Smooth muscle cell (in vitro differentiated cells): ENCODE results near the gene OSBP. TPM values are rescaled to one million over a fixed set of nuclear protein-coding genes. Genes with fewer than 3 reads are reported as not detected.

Experiments
- DNase-seq: peaks from one replicate; lab custom pipeline; 2025; ENCODE audit not compliant: unreplicated experiment; lab: John Stamatoyannopoulos, UW
- H2AFZ ChIP-seq: fragments of 200-600 bp; sonication (generic); 2 replicates; pipeline ENCODE4 v1.6.0; 2016; ENCODE audit warnings: antibody characterized with exemption, low read depth, mild to moderate bottlenecking
- H3F3A ChIP-seq: fragments of 200-600 bp; sonication (generic); 2 replicates; pipeline ENCODE4 v1.6.0; 2017; ENCODE audit warnings: antibody characterized with exemption, low read depth
- H3K27ac ChIP-seq: fragments of 200-600 bp; sonication (generic); 2 replicates; pipeline ENCODE4 v1.5.1; 2016; ENCODE audit warnings: low read depth, mild to moderate bottlenecking
- H3K27me3 ChIP-seq: fragments of 200-600 bp; sonication (generic); 2 replicates; pipeline ENCODE4 v1.6.1; 2016; ENCODE audit warnings: low read depth, mild to moderate bottlenecking
- H3K36me3 ChIP-seq: fragments of 200-600 bp; sonication (generic); 2 replicates; pipeline ENCODE4 v1.5.1; 2016; ENCODE audit warnings: low read depth
- H3K4me1 ChIP-seq: fragments of 200-600 bp; sonication (generic); 2 replicates; pipeline ENCODE4 v1.5.1; 2016; ENCODE audit warnings: low read depth
- H3K4me2 ChIP-seq: fragments of 200-600 bp; sonication (generic); 2 replicates; pipeline ENCODE4 v1.6.0; 2016; ENCODE audit warnings: mild to moderate bottlenecking
- H3K4me3 ChIP-seq: fragments of 200-600 bp; sonication (generic); 2 replicates; pipeline ENCODE4 v1.5.1; 2016; ENCODE audit warnings: mild to moderate bottlenecking
- H3K79me2 ChIP-seq: fragments of 200-600 bp; sonication (generic); 2 replicates; pipeline ENCODE4 v1.6.0; 2016; ENCODE audit warnings: low read depth, mild to moderate bottlenecking
- H3K9ac ChIP-seq: fragments of 200-600 bp; sonication (generic); 2 replicates; pipeline ENCODE4 v1.6.0; 2016; ENCODE audit warnings: low read depth
- H3K9me3 ChIP-seq: fragments of 200-600 bp; sonication (generic); replicated peaks from 2 replicates; pipeline ENCODE4 v1.5.1; 2016; ENCODE audit warnings: low read depth
- H4K20me1 ChIP-seq: fragments of 200-600 bp; sonication (generic); 2 replicates; pipeline ENCODE4 v1.6.0; 2016; ENCODE audit warnings: low read depth
- CTCF ChIP-seq: fragments of 200-600 bp; sonication (generic); IDR thresholded peaks from 2 replicates; pipeline ENCODE4 v1.5.1; 2017; ENCODE audit warnings: borderline replicate concordance, mild to moderate bottlenecking, antibody characterized with exemption; ENCODE audit not compliant: insufficient read depth, poor library complexity, severe bottlenecking
- WGBS: methylation state at CpG from one replicate; pipeline ENCODE4 v1.1.7; 2016; ENCODE audit warnings: low lambda C conversion rate; 5-methylcytosine and 5-hydroxymethylcytosine counted together
- polyA plus RNA-seq: library from polyadenylated mRNA; unstranded; fragments of >200 nt; fragmentation: Nextera tagmentation; extraction: Ambion mirVana; gene quantifications from 2 replicates; pipeline ENCODE4 v1.2.1, GENCODE V29; 2016
- total RNA-seq: library from RNA; depleted of rRNA; stranded (reverse); fragments of >200 nt; gene quantifications from 2 replicates; pipeline ENCODE4 v1.2.3, GENCODE V29; 2014

The OSBP gene
- total and polyA plus RNA-seq, 2 experiments from 2014 or later, result 35.9 to 40.0 TPM

DNA sequence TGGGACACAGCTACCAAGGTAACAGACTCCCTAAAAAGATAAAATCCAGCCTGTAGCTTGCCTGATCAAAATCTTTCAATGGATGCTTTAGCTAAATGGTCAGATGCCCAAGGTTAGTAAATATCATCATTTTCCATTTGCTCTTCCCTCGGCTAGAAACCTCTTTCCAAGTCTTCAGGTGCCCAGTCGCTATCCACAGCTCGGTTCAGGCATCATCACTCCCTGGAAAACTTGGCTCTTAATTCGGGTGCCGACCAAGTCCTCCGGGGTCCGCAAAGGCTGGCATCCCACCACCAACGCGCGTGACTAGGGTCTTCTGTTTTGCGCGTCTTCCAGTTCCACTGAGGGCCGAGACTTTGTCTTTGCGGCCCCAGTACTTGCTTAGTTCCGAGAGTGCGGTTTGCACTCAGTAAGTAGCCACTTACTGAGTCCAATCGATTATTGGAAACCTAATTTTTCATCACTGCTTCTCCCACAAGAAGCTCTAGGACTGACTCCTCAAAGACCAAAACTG is 59.9 kb downstream of the OSBP start:
- no peaks in the 10 kb centered on the region for H3K27me3 ChIP-seq
- WGBS, result 6% methylated on average over 17 of the region's 17 CpGs
- H3K9ac ChIP-seq, result peak overlapping the region; percentile 43
- peak overlapping the region; percentile 56 for H3K4me3 ChIP-seq
- H3K4me1 ChIP-seq, result peaks cover 13% of the 10 kb centered on the region
- H4K20me1 ChIP-seq, result no peaks in the 10 kb centered on the region
- TF ChIP-seq CTCF, result no peak
- no peaks in the 10 kb centered on the region for H3K9me3 ChIP-seq
- no peaks in the 10 kb centered on the region for H3K79me2 ChIP-seq
- peaks cover 39% of the 10 kb centered on the region for H3F3A ChIP-seq
- peak overlapping the region; percentile 82 for H3K4me2 ChIP-seq
- peak overlapping the region; percentile 51 for H3K27ac ChIP-seq
- H2AFZ ChIP-seq, result peak overlapping the region; percentile 85
- no peaks in the 10 kb centered on the region for H3K36me3 ChIP-seq
- DNase-seq, result no peak

DNA sequence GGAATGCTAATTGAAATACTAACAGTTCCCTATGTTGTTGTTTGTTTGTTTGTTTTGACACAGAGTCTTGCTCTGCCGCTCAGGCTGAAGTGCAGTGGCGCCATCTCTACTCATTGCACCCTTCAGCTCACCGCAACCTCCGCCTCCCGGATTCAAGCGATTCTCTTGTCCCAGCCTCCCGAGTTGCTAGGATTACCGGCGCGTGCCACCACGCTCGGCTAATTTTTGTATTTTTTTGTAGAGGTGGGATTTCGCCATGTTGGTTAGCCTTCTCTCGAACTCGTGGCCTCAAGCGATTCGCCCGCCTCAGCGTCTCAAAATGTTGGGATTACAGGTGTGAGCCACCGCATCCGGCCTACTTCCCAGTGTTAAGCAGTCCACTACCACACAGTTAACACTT is 62.3 kb downstream of the OSBP start:
- Histone ChIP-seq H2AFZ (no peak overlapping the region), H3K9ac (no peak overlapping the region), H3K4me2 (no peak overlapping the region), H3K27me3 (no peaks in the 10 kb centered on the region), H3K4me3 (no peak overlapping the region), H3K27ac (no peak overlapping the region), H3F3A (peaks cover 28% of the 10 kb centered on the region), H3K79me2 (no peaks in the 10 kb centered on the region), H3K4me1 (peaks cover 23% of the 10 kb centered on the region), H3K36me3 (no peaks in the 10 kb centered on the region), H3K9me3 (no peaks in the 10 kb centered on the region), H4K20me1 (no peaks in the 10 kb centered on the region)
- DNase-seq, result no peak
- 95% methylated on average over 21 of the region's 21 CpGs for WGBS
- no peak for TF ChIP-seq CTCF

DNA sequence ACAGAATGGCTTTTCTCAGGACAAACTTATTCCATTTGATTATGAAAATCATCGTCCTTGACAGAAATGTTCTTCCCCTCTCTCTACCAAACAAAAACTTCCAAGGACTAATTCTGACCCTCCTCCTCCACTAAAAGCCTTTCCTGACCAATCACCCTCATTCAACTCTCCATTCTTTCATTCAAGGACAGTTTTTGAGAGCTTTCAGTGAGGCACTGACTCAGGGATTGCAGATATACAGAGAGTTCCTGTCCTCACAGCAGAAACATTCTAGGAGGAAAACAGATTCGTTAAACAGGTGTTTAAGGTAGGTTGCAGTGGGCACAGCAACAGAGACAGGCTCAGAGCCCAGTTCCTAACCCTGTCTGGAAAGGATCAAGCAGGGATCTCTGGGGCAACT is 62.7 kb downstream of the OSBP start:
- DNase-seq, result no peak
- Histone ChIP-seq H4K20me1 (no peaks in the 10 kb centered on the region), H3F3A (peaks cover 28% of the 10 kb centered on the region), H2AFZ (no peak overlapping the region), H3K79me2 (no peaks in the 10 kb centered on the region), H3K4me3 (peak overlapping the region; percentile 68), H3K9me3 (no peaks in the 10 kb centered on the region), H3K9ac (no peak overlapping the region), H3K4me2 (peak overlapping the region; percentile 86), H3K4me1 (peaks cover 23% of the 10 kb centered on the region), H3K27ac (no peak overlapping the region), H3K27me3 (no peaks in the 10 kb centered on the region), H3K36me3 (no peaks in the 10 kb centered on the region)
- WGBS, result 51% methylated on average over 2 of the region's 2 CpGs
- no peak for TF ChIP-seq CTCF

- H3K36me3 ChIP-seq, result no peaks in the 10 kb centered on the region
- peak overlapping the region; percentile 69 for H3K27ac ChIP-seq
- no peaks in the 10 kb centered on the region for H3K79me2 ChIP-seq
- peak overlapping the region; percentile 60 for H3K9ac ChIP-seq
- no peaks in the 10 kb centered on the region for H4K20me1 ChIP-seq
- H3K4me1 ChIP-seq, result peaks cover 23% of the 10 kb centered on the region
- H3F3A ChIP-seq, result peaks cover 25% of the 10 kb centered on the region
- DNase-seq, result no peak
- no peaks in the 10 kb centered on the region for H3K9me3 ChIP-seq
- WGBS, result 4% methylated on average over 30 of the region's 30 CpGs
- peak overlapping the region; percentile 86 for H3K4me2 ChIP-seq
- H3K4me3 ChIP-seq, result peak overlapping the region; percentile 68
- TF ChIP-seq CTCF, result no peak
- H2AFZ ChIP-seq, result peak overlapping the region; percentile 96
- H3K27me3 ChIP-seq, result no peaks in the 10 kb centered on the region
These were observed 63.7 kb downstream of the OSBP start for GRCh38 chr11:59551659-59552521.
